ENCODE results near the gene KIT.

Gene KIT

DNA sequence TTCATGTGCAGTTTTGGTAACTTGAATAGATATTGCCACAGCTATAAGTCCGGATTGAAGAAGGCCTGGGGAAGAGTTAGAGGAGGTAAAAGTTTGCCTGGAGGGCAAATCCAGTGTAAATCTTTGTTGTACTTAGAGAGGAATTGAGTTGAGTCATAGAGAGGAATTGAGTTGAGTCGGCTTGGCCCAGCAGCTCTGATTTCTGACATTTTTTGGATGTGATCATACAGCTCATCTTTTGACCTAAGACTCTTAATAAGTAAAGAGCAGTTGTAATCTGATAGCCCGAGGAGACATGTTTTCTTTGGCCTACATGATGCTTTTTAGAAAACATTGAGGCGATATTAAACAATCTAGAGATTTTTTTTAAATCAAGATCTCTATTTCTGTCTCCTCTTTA lies 3.9 kb downstream of the KIT start:
- no peak for DNase-seq

DNA sequence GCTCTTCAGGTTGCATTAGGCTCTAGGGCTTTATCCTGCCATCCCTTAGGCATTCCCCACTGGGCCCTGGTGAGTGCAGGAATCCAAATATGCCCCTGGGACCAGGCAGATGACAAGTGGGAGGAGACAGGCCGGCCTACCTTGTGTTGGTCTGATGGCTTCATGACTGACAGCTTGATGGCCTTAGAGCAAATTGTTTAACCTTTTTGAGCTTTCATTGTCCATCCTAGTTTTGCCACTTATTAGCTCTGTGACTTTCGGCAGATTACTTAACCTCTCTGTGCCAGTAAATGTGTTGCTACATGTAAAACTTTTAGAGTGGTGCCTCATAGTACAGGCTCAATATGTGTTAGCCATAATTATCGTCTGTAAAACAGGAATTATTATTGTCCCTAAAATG lies 4.4 kb downstream of the KIT start:
- DNase-seq: no peak

DNA sequence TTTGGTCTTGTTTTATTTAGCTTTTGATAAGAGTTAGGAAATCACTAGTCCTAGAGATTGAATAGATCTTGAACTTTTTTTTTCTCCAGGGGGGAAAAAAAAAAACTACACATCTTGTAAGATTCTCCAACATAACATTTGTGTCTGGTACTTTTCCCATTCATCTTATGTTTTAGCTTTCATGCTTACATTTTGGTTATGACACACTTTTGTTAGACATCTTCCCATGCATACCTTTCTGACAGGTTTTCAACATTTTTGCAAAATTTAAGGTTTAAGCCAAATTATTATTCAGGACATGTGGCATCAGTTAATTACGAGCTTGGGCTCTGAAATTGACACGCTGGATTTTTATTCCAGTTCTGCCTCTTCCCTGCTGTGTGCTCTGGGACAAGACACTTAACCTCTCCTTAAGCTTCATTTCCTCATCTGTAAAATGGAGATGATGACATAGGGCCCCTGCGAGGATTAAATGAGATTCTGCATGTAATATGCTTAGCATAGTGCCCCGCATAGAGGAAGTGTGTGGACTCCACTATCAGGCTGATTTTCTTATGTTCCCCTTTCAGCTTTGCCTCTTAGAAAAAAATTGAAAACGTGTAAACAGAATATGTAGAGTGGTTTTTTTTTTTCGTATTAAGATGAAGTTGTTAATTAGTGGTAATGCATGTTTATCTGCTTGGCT lies 5.3 kb downstream of the KIT start:
- DNase-seq: peak; percentile 80

DNA sequence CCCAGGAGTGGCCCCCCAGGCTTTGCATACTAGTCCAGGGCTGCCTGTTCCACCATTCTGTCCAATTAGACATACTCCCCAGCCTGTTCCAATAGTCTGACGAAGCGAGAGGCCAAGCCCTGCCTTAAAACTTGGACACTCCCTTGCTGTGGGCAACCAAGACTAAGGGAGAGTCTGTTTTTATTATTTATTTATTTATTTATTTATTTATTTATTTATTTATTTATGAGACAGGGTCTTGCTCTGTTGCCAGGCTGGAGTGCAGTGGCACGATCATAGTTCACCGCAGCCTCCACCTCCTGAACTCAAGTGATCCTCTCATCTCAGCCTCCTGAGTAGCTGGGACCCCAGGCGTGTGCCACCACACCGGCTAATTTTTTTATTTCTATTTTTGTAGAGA lies 6.6 kb downstream of the KIT start:
- DNase-seq: no peak

DNA sequence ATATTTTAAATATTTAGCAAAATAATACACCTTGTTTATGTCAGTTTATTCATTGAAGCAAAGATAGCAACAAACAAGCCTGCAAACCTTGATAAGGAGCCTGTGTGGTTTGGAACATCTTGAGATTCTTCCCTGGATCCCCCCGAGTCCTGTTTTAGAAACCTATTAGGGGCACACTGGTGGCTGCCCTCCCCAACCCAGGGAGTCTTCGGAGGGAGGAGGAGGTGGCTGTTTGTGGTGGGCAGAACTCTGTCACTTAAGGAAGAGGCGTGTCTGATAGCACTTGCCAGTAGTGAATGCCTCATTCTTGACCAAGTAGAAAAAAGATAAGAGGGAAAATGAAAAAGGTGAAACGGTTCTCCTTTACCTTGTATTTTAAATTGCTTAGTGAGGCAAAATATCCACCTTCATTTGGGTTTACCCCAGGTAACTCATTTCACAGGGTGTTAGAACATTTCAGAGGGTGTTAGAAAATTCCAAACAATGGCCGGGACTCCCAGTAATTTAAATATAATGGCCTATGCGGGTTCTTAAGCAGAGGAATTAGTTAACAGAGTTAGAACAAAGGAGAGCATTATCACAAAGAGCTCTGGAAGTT lies 10.4 kb downstream of the KIT start:
- DNase-seq: peak; percentile 90

DNA sequence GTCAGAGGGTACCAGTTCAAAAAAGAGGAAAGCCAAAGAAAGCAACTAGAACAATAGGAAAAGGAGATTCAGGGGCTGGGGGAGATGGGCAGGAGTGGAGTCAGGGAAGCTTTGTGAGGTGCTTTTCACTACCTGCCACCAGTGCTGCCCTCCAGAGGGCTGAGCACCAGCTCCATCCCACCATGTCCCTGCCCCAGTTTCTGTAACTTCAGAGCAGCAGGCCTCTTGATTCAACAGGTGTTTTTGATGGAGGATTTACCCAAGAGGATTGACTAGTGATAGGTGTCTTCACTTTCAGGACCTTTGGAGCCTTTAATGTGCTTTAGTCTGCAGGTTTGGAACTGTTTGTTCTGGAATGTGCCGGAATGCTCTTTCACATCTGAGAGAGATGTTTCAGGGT lies 12.1 kb downstream of the KIT start:
- DNase-seq: no peak

DNA sequence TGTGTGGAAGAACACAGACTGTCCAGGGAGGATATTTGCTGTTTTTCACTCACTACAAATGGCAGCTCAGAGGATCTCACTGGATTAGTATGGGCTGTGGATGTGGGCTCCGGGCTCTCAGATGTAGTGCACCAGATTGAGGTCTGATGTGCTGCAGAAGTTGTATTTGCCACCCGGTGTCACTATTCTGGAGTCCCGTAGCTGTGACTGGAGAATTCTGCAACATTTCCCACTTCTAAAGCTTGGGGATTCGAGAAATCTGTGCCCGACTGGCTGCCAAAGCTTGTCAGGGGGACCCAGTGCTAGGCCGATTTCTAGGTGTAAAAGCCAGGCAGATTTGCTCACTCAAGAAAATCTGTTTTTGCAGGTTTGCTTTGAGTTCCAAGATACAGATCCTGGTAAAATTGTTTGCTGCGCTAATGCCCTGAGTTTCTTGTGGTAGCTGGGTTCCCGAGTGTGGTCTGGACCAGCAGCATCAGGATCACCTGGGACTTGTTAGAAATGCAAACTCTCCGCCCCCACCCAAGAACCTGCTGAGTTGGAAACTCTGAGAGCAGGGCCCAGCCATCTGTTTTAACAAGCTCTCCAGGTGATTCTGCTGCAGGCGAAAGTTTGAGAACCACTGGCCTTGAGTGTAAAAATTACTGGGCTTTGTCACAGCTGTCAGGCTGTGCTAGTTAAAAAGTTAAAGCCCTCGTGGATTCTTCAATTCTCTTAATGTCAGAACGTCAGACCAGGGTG lies 18.1 kb downstream of the KIT start:
- DNase-seq: no peak

DNA sequence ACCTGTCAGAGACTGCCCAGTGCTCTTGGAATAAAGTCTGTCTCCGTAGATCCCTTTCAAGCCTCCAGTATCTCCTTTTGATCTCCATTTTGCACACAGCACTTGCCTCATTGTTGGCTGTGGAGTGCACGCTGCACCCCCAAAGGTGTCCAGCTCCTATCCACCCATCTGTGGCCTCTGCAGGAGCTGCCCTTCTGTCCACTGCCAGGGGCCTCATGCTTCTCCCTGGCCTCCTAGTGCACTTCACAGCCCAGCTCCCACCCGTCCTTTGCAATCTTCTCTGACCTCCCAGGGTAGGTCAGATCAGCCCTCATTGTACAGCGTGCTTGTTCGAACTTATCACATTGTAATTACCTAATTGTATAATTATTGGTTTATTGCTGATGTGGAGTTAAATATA lies 18.9 kb downstream of the KIT start:
- no peak for DNase-seq

DNA sequence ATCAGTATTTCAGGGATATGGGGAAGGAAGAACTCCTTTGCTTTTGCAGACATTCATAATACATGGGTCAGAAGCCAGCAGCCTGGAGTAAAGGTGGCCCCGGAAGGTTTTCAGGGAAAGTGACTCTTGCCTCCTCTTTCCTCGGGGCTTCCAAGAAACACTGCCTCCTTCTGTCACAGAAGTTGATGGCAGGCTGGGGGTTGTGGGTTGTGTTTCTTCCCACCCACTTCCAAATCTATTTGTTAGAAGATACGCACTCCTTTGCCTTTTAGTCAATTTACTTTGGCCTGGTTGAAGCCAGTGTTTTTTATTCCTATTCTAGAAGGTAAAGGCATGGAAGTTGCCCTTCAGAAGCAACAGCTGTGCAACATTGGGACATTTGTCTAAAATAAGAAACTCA lies 19.7 kb downstream of the KIT start:
- no peak for DNase-seq

DNA sequence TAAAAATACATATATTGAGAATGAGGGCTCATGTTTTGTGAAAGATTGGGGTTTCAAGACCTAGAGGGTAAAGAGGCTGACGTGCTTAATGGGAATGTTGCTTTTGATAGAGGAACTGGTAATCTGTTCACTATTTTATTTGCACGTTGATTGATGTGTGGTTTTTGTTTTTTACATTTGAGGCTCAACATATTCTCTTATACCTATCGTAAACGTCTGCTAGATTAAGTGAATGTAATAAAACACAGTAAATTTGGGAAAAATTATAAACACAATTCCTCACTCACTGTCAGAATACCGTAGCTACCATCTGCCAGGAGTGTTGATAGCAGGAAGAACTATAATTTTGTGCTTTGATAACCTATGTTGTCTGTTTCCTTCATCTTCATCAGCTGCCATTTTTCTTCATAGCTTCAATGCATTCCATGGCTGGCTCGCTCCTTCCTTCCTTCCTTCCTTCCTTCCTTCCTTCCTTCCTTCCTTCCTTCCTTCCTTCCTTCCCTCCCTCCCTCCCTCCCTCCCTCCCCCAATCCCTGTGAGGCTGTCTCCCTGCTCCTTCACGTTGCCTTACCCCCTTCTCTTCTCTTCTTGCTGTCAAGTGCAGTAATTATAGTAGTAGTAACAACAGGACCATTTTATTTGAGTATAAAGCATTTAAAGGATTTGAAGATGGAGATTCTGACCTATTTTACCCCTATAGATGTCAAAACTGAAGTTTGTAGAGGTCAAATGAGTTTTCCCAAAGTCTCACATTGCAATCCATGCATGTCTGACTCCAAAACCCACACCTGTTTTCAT lies 20.3 kb downstream of the KIT start:
- no peak for DNase-seq

DNA sequence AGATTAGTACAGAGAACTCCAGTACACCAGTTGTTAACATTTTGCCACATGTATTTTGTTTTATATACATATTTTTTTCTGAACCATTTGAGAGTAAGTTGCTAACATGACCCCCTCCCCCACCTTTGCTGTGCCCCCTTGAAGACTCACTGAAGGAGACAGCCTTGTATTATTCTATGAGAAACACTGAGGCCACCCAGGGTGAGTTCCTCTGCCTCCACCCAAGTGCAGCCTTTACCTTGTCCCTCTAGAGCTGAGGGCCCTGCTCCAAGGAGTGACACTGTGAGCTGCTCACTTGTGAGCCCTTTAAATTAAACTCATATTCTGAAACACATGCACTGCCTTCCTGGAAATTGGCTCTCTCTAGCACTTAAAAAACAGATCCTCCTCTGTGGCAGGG lies 21.1 kb downstream of the KIT start:
- DNase-seq: no peak

DNA sequence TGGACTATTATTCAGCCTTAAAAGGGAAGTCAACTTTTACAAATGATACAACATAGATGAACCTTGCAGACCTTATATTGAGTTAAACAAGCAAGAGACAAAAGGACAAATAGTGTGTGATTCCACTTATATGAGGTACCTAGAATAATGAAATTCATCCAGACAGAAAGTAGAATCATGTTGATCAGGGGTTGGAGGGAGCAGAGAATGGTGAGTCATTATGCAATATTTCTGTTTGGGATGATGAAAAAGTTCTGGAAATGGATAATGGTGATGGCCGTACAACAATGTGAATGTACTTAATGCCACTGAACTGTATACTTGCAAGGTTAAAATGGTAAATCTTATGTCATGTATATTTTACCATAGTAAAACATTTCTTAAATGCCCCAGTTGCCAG lies 22.1 kb downstream of the KIT start:
- no peak for DNase-seq

DNA sequence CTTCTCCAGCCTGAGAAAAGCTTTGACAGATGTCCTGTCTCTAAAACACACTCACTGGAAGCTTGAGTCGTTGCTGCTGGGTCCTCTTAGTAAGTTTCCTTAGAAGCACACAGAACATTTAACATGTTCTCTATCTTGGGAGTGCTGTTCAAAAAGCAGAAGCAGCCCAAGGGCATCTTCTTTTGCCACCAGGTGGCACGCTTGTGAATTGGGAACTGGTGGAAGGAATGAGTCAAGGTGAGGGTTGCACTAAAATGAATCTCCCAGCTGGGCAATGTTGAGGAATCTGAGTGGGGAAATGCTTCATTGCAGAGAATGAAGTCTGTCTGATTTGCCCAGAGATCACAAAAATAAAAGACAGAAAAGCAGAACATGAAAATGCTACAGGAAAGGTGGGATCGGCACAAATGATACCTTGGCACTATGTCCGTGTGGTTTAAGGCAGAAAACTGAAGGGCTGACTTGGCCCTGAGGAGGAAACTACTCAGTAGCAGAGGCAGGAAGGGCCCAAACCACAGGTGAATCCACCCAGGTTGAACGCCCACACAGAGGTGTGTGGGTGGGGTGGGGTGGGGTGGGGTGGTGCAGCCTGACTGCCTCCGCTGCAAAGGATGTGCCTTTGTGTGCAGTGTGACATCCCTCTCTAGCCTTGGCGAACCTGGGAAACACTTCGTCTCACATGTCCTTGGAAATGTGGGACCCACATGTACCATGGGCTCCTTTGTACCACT lies 26.0 kb downstream of the KIT start:
- DNase-seq: peak; percentile 81

DNA sequence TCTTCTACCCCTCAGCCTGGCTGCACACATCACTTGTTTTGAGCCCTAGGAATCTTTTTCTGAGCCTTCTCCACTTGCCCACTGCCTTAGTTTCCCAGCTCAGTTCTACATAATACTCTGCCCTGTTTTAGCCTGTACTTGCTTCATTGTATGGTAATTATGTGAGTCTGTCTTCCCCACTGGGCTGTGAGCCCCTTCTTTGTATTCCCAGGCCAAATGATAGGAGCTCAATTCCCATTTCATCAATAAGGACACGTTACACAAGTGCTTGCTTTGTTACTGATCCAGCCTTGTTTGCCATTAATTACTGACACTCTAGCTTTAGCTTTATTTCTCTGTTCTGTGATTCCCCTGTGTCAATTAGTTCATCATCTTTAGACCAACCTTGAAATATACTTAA lies 28.1 kb downstream of the KIT start:
- DNase-seq: no peak

DNA sequence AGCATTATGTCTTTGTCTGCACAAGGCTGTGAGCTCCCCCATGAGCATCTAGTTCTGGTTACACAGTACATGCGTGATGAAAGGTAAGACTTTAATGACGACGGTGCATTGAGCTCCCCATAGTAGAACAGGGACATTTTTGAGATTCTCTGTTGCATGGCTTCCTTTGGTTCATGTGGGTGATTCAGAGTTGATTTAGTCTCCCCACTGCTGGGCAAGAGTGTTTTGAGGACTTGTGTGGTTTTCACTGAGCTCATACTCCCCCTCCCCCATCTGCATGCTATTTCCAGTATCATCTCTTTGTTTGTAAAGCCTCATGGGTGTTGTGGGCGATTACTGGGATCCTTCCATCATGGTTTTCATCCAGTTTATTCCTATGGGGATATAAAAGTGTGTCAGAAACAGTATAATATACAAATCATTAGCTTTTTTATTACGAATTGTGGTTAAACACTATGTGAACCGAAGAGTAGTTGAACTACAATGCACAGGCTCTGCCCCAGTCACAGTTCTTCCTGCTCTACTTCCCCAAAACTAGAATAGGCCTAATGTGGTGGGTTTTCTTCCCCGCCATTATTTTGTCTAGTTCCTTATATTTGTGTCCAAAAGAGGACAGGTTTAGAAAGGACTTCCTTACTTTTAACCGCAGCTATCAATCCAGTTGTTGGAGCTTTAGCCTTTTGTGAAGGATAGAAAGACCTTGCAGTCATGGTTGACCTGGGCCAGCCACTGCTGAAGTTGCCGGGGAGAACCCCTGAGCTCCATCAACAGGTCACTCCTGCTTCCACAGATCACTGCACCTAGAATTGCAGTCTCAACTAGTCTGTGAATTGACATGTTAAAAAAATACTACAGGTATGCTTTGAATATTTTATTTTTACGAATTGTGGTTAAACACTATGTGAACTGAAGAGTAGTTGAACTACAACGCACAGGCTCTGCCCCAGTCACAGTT lies 30.4 kb downstream of the KIT start:
- DNase-seq: peak; percentile 69

DNA sequence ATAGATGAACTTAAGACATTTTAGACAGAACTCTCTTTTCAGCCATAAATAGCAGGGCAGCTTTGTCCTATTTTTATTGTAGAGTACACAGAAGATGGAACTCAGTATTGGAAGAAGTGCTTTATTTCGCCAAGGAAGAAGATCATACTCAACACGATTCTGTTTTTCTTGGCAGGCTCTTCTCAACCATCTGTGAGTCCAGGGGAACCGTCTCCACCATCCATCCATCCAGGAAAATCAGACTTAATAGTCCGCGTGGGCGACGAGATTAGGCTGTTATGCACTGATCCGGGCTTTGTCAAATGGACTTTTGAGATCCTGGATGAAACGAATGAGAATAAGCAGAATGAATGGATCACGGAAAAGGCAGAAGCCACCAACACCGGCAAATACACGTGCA lies 37.6 kb downstream of the KIT start:
- DNase-seq: no peak

DNA sequence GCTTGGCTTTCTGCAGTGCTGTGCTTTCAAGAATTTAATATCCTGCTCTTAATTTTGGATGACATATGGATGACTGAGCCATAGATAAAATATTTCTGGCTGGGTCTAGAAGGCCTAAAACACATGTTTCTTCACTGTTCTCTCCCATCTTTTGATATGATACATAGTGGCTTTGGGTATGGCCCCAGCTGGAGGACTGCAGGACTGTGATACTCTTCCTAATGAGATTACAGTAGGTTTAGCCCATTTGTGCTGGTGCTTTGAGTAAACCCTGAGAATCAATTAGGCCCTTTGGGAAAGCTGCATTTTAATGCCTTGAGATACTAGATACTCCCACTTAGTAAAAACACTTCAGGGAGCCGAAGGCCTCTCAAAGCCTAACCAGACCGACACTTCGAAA lies 38.0 kb downstream of the KIT start:
- DNase-seq: no peak

DNA sequence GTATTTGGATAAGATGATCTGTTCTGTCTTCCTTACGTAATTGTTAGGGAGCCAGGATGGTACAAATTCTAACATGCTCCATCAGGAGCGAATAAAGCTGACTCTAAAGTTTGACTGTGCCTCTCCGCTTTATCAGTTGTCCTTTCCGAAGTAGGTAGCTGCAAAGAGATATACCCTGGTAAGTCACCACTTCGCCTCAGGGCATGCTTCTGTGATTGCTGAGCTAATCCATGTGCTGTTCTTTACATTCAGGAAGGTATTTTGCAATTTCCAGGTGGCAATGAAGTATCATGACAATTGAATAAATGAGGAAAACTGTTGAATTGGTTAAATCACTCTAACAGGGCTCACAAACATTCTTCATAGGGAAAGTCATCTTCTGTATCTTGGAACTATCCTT lies 38.9 kb downstream of the KIT start:
- DNase-seq: no peak

DNA sequence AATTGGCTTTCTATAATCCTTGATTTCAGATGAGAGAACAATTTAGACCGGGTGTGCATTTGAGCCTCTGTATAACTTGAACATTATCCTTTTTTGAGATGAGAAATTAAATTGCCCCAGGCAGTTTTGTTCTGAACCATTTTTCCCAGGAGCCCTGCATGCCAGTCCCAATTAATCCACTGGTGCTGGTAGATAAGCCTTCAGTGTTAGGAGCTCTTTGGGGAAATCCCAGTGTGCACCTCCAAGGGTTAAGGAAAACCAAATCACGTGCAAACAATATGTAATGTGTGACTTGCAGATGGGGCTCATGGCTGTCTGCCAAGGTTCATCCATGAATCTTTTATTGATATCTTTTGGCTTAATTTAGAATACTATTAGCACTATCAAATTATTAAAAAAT lies 43.2 kb downstream of the KIT start:
- DNase-seq: no peak

DNA sequence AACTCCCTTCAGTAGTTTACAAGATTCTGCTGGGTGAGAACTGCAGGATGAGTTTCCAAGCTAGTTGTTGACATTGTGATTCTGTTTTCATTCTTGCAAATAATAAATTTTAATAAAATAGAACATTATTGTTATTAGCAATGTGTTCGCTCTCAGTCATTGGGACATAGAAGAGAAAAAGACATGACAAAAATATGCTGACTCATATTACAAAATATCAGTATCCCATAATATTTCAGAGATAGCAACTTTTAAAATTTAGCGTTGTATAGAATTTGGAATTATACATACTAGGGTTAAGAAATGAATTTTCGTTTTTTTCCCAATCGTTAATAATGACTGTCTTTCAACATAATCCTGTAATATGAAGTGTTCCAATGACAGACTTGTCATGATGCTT lies 45.4 kb downstream of the KIT start:
- no peak for DNase-seq

DNA sequence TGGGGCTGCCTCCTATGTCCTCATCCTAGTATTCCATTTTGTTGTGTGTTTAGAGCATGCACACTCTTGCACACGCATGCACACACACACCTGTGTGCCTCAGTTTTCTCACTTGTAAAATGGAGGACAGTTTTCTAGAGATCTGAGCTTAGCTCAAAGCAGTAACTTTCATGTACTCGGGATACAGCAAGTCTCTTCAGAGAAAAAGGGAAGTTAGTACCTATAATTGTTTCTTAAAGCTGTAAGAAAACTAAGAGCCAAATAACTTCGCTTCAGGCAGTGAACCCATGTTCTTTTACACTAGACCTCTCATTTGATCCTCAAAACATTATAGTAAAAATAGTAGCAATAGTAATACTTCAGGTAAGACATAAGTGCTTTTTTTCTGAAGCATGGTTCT lies 49.6 kb downstream of the KIT start:
- DNase-seq: peak; percentile 28
